WTC11 (cell line): Measurements from ENCODE around the gene GAP43. TPM values are rescaled to one million over a fixed set of nuclear protein-coding genes. Genes with fewer than 3 reads are reported as not detected.

Experiments
- ATAC-seq: fragments of 200-7000 bp; cut with Tn5 transposase; 2 replicates; pipeline ENCODE4 v1.10.0; 2021; ENCODE audit warnings: mild to moderate bottlenecking, moderate library complexity
- CTCF ChIA-PET: fragments of 300-600 bp; sonication (Branson Sonifier 250); formaldehyde crosslinking; loops from one replicate; lab custom pipeline; 2021; ENCODE audit warnings: antibody characterized with exemption; lab: Charles Lee
- POLR2A ChIA-PET: fragments of 350-600 bp; sonication (Branson Sonifier 250); formaldehyde crosslinking; loops from one replicate; lab custom pipeline; 2021; ENCODE audit warnings: antibody characterized with exemption; lab: Charles Lee
- DNase-seq: peaks from one replicate; pipeline ENCODE4 v3.0.0; 2021; ENCODE audit warnings: low spot score
- H3K27ac Mint-ChIP-seq: 2 replicates; pipeline ENCODE4 v1.8.0; 2021; ENCODE audit warnings: mixed read lengths
- H3K27me3 Mint-ChIP-seq: 2 replicates; pipeline ENCODE4 v1.8.0; 2021; ENCODE audit warnings: low read depth, mild to moderate bottlenecking, moderate library complexity, mixed read lengths
- H3K36me3 Mint-ChIP-seq: 2 replicates; pipeline ENCODE4 v1.8.0; 2021; ENCODE audit warnings: mixed read lengths
- H3K4me1 Mint-ChIP-seq: 2 replicates; pipeline ENCODE4 v1.8.0; 2022; ENCODE audit warnings: mixed read lengths
- H3K4me3 Mint-ChIP-seq: 2 replicates; pipeline ENCODE4 v1.8.0; 2021; ENCODE audit warnings: mild to moderate bottlenecking, moderate library complexity, mixed read lengths
- H3K9me3 Mint-ChIP-seq: 2 replicates; pipeline ENCODE4 v1.8.0; 2021; ENCODE audit warnings: mixed read lengths
- CREM ChIP-seq: sonication (generic); formaldehyde crosslinking; IDR thresholded peaks from 2 replicates; pipeline ENCODE4 v1.8.1; 2022; ENCODE audit warnings: mild to moderate bottlenecking, missing genetic modification reagents, moderate library complexity
- EMX1 ChIP-seq: fragments of 250-450 bp; sonication (Bioruptor Pico); IDR thresholded peaks from 2 replicates; pipeline ENCODE4 v1.8.0; 2021; ENCODE audit warnings: mild to moderate bottlenecking
- ETV6 ChIP-seq: sonication (generic); formaldehyde crosslinking; IDR thresholded peaks from 2 replicates; pipeline ENCODE4 v1.8.1; 2022; ENCODE audit warnings: mild to moderate bottlenecking, missing genetic modification reagents
- HMGA2 ChIP-seq: fragments of 250-450 bp; sonication (Bioruptor Pico); IDR thresholded peaks from 2 replicates; pipeline ENCODE4 v1.4.0; 2021; ENCODE audit warnings: mild to moderate bottlenecking, moderate library complexity
- JAZF1 ChIP-seq: fragments of 250-450 bp; sonication (Bioruptor Pico); IDR thresholded peaks from 2 replicates; pipeline ENCODE4 v1.9.0; 2021; ENCODE audit warnings: moderate library complexity, mild to moderate bottlenecking, inconsistent platforms
- MYBL2 ChIP-seq: sonication (generic); formaldehyde crosslinking; IDR thresholded peaks from 2 replicates; pipeline ENCODE4 v1.8.1; 2023; ENCODE audit warnings: mild to moderate bottlenecking, moderate library complexity, missing genetic modification reagents
- NFYB ChIP-seq: sonication (generic); formaldehyde crosslinking; conservative IDR thresholded peaks from 2 replicates; pipeline ENCODE4 v1.8.0; 2022; ENCODE audit warnings: low read depth, missing genetic modification reagents
- PRRX2 ChIP-seq: fragments of 250-450 bp; sonication (Bioruptor Pico); IDR thresholded peaks from 2 replicates; pipeline ENCODE4 v1.8.0; 2021; ENCODE audit warnings: mild to moderate bottlenecking
- RELA ChIP-seq: sonication (generic); formaldehyde crosslinking; IDR thresholded peaks from 2 replicates; pipeline ENCODE4 v1.8.1; 2022; ENCODE audit warnings: missing genetic modification reagents, mild to moderate bottlenecking, borderline replicate concordance
- RORB ChIP-seq: fragments of 250-450 bp; sonication (Bioruptor Pico); IDR thresholded peaks from 2 replicates; pipeline ENCODE4 v1.9.0; 2021; ENCODE audit warnings: mild to moderate bottlenecking
- SMAD4 ChIP-seq: sonication (generic); formaldehyde crosslinking; IDR thresholded peaks from 2 replicates; pipeline ENCODE4 v1.8.0; 2022; ENCODE audit warnings: mild to moderate bottlenecking, missing genetic modification reagents
- SOX15 ChIP-seq: fragments of 250-450 bp; sonication (Bioruptor Pico); IDR thresholded peaks from 2 replicates; pipeline ENCODE4 v1.9.0; 2021; ENCODE audit warnings: mild to moderate bottlenecking
- ZNF219 ChIP-seq: sonication (generic); formaldehyde crosslinking; IDR thresholded peaks from 2 replicates; pipeline ENCODE4 v1.8.0; 2023; ENCODE audit warnings: missing genetic modification reagents, mild to moderate bottlenecking, borderline replicate concordance
- ZNF396 ChIP-seq: fragments of 250-450 bp; sonication (Bioruptor Pico); IDR thresholded peaks from 2 replicates; pipeline ENCODE4 v1.8.0; 2021; ENCODE audit warnings: mild to moderate bottlenecking, moderate library complexity, borderline replicate concordance
- total RNA-seq: library from RNA; stranded (reverse); gene quantifications from 3 replicates; pipeline ENCODE4 v1.2.3, GENCODE V29; 2021
- TF ChIP-seq, protein P1 (sequence below): sonication (generic); formaldehyde crosslinking; IDR thresholded peaks from 2 replicates; pipeline ENCODE4 v1.8.0; 2023; ENCODE audit warnings: missing genetic modification reagents, mild to moderate bottlenecking, borderline replicate concordance
- TF ChIP-seq, protein P2 (sequence below): sonication (generic); formaldehyde crosslinking; IDR thresholded peaks from 2 replicates; pipeline ENCODE4 v1.8.1; 2023; ENCODE audit warnings: mild to moderate bottlenecking, missing genetic modification reagents, moderate library complexity
- TF ChIP-seq, protein P3 (sequence below): sonication (generic); formaldehyde crosslinking; IDR thresholded peaks from 2 replicates; pipeline ENCODE4 v1.8.1; 2023; ENCODE audit warnings: mild to moderate bottlenecking, moderate library complexity, missing genetic modification reagents
- TF ChIP-seq, protein P4 (sequence below): sonication (generic); formaldehyde crosslinking; IDR thresholded peaks from 2 replicates; pipeline ENCODE4 v1.8.0; 2023; ENCODE audit warnings: mild to moderate bottlenecking, missing genetic modification reagents
- TF ChIP-seq, protein P5 (sequence below): fragments of 250-450 bp; sonication (Bioruptor Pico); IDR thresholded peaks from 2 replicates; pipeline ENCODE4 v1.8.0; 2021; ENCODE audit warnings: mild to moderate bottlenecking
- TF ChIP-seq, protein P6 (sequence below): fragments of 250-450 bp; sonication (Bioruptor Pico); conservative IDR thresholded peaks from 2 replicates; pipeline ENCODE4 v1.9.0; 2021; ENCODE audit warnings: mild to moderate bottlenecking
- TF ChIP-seq, protein P7 (sequence below): sonication (generic); formaldehyde crosslinking; IDR thresholded peaks from 2 replicates; pipeline ENCODE4 v1.8.1; 2022; ENCODE audit warnings: missing genetic modification reagents, borderline replicate concordance

GAP43 gene
- total RNA-seq, 1 experiment from 2014 or later: 19.9 TPM

DNA sequence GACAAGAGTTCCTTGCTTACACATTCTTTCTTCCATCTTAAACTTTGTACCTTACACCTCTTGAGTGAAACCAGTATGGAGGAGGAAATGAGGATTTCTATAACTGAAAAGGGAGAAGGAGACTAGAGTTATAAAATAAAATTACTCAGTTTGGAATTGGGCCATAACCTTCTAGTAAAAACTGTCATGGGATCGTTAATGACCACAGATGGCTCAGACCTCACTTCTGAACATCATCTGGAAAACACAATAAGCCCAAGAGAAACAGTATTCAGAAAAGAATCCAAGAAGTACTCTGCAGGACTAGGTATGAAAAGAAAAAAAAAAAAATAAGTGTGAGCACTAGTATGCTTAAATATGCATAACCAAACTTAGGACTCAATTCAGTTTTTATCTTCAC lies 12.1 kb downstream of the GAP43 start:
- ChIA-PET POLR2A (no interaction called here), CTCF (no interaction called here)
- TF ChIP-seq, protein P1, sequence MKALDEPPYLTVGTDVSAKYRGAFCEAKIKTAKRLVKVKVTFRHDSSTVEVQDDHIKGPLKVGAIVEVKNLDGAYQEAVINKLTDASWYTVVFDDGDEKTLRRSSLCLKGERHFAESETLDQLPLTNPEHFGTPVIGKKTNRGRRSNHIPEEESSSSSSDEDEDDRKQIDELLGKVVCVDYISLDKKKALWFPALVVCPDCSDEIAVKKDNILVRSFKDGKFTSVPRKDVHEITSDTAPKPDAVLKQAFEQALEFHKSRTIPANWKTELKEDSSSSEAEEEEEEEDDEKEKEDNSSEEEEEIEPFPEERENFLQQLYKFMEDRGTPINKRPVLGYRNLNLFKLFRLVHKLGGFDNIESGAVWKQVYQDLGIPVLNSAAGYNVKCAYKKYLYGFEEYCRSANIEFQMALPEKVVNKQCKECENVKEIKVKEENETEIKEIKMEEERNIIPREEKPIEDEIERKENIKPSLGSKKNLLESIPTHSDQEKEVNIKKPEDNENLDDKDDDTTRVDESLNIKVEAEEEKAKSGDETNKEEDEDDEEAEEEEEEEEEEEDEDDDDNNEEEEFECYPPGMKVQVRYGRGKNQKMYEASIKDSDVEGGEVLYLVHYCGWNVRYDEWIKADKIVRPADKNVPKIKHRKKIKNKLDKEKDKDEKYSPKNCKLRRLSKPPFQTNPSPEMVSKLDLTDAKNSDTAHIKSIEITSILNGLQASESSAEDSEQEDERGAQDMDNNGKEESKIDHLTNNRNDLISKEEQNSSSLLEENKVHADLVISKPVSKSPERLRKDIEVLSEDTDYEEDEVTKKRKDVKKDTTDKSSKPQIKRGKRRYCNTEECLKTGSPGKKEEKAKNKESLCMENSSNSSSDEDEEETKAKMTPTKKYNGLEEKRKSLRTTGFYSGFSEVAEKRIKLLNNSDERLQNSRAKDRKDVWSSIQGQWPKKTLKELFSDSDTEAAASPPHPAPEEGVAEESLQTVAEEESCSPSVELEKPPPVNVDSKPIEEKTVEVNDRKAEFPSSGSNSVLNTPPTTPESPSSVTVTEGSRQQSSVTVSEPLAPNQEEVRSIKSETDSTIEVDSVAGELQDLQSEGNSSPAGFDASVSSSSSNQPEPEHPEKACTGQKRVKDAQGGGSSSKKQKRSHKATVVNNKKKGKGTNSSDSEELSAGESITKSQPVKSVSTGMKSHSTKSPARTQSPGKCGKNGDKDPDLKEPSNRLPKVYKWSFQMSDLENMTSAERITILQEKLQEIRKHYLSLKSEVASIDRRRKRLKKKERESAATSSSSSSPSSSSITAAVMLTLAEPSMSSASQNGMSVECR: no peak
- TF ChIP-seq ZNF396 (CRISPR knock-in tag) (no peak), EMX1 (CRISPR knock-in tag) (no peak), CREM (no peak)
- Mint-ChIP-seq H3K27me3 (no peaks in the 10 kb centered on the region), H3K4me1 (peaks cover 22% of the 10 kb centered on the region), H3K36me3 (no peaks in the 10 kb centered on the region), H3K9me3 (no peaks in the 10 kb centered on the region), H3K27ac (no peak overlapping the region), H3K4me3 (no peak overlapping the region)
- ATAC-seq: no peak
- DNase-seq: no peak

DNA sequence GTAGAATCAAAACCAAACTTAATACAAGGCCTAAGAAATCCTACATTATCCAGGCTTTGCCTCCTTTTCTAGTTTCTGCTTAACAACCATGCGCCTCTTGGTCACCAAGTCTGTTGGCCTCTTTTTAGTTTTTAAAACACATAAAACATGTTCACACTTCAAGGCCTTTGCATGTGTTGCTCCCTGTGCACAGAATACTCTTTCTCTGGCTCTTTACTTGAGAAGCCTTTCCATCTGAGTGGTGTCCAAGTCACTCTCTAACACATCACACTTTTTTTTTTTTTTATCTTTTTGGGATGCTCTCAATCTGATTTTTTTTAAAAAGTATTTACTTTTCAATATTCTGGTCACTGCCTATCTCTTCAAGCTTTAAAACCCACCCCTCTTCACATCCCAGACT lies 14.9 kb downstream of the GAP43 start:
- H3K9me3 Mint-ChIP-seq: no peaks in the 10 kb centered on the region
- H3K27me3 Mint-ChIP-seq: no peaks in the 10 kb centered on the region
- no peak overlapping the region for H3K27ac Mint-ChIP-seq
- peaks cover 19% of the 10 kb centered on the region for H3K4me1 Mint-ChIP-seq
- DNase-seq (no peak), ATAC-seq (no peak)
- no peak overlapping the region for H3K4me3 Mint-ChIP-seq
- H3K36me3 Mint-ChIP-seq: no peaks in the 10 kb centered on the region
- TF ChIP-seq ZNF219 (CRISPR knock-in tag) (no peak), SMAD4 (CRISPR knock-in tag) (no peak), RORB (CRISPR knock-in tag) (no peak), SOX15 (CRISPR knock-in tag) (no peak), MYBL2 (CRISPR knock-in tag) (no peak), RELA (CRISPR knock-in tag) (no peak), PRRX2 (CRISPR knock-in tag) (no peak), ETV6 (CRISPR knock-in tag) (no peak), CREM (no peak), NFYB (CRISPR knock-in tag) (no peak), HMGA2 (no peak), JAZF1 (CRISPR knock-in tag) (no peak)
- TF ChIP-seq, protein P2, sequence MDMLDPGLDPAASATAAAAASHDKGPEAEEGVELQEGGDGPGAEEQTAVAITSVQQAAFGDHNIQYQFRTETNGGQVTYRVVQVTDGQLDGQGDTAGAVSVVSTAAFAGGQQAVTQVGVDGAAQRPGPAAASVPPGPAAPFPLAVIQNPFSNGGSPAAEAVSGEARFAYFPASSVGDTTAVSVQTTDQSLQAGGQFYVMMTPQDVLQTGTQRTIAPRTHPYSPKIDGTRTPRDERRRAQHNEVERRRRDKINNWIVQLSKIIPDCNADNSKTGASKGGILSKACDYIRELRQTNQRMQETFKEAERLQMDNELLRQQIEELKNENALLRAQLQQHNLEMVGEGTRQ: no peak
- TF ChIP-seq, protein P3, sequence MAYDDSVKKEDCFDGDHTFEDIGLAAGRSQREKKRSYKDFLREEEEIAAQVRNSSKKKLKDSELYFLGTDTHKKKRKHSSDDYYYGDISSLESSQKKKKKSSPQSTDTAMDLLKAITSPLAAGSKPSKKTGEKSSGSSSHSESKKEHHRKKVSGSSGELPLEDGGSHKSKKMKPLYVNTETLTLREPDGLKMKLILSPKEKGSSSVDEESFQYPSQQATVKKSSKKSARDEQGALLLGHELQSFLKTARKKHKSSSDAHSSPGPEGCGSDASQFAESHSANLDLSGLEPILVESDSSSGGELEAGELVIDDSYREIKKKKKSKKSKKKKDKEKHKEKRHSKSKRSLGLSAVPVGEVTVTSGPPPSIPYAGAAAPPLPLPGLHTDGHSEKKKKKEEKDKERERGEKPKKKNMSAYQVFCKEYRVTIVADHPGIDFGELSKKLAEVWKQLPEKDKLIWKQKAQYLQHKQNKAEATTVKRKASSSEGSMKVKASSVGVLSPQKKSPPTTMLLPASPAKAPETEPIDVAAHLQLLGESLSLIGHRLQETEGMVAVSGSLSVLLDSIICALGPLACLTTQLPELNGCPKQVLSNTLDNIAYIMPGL (CRISPR knock-in tag): no peak
- TF ChIP-seq, protein P4, sequence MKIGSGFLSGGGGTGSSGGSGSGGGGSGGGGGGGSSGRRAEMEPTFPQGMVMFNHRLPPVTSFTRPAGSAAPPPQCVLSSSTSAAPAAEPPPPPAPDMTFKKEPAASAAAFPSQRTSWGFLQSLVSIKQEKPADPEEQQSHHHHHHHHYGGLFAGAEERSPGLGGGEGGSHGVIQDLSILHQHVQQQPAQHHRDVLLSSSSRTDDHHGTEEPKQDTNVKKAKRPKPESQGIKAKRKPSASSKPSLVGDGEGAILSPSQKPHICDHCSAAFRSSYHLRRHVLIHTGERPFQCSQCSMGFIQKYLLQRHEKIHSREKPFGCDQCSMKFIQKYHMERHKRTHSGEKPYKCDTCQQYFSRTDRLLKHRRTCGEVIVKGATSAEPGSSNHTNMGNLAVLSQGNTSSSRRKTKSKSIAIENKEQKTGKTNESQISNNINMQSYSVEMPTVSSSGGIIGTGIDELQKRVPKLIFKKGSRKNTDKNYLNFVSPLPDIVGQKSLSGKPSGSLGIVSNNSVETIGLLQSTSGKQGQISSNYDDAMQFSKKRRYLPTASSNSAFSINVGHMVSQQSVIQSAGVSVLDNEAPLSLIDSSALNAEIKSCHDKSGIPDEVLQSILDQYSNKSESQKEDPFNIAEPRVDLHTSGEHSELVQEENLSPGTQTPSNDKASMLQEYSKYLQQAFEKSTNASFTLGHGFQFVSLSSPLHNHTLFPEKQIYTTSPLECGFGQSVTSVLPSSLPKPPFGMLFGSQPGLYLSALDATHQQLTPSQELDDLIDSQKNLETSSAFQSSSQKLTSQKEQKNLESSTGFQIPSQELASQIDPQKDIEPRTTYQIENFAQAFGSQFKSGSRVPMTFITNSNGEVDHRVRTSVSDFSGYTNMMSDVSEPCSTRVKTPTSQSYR (CRISPR knock-in tag): no peak
- TF ChIP-seq, protein P5, sequence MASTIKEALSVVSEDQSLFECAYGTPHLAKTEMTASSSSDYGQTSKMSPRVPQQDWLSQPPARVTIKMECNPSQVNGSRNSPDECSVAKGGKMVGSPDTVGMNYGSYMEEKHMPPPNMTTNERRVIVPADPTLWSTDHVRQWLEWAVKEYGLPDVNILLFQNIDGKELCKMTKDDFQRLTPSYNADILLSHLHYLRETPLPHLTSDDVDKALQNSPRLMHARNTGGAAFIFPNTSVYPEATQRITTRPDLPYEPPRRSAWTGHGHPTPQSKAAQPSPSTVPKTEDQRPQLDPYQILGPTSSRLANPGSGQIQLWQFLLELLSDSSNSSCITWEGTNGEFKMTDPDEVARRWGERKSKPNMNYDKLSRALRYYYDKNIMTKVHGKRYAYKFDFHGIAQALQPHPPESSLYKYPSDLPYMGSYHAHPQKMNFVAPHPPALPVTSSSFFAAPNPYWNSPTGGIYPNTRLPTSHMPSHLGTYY (CRISPR knock-in tag): no peak
- TF ChIP-seq, protein P6, sequence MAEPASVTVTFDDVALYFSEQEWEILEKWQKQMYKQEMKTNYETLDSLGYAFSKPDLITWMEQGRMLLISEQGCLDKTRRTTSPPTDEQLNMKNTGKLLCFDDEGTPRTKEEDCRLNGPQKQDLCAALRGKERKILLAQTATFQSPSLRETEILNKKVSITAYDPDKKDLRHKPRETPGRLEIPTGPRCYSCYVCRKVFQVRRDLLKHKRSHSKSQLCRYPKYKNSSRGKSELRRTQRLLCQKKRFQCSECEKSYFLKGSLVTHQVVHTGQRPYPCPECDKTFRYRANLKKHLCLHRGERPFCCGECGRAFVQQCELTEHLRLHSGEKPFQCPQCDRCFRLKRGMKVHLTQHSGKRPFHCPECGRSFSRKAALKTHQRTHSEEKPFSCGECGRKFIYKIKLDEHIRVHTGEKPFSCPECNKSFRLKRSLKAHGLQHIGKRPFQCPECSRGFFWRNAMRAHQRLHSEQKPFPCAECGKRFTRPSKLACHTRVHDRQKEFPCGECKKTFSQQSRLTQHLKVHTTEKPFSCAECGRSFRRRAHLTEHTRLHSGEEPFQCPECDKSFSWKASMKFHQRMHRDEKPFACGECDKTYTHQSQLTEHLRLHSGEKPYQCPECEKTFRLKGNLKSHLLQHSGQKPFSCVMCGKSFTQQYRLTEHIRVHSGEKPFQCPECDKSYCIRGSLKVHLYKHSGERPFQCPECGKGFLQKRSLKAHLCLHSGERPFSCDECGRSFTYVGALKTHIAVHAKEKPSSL: no peak
- TF ChIP-seq, protein P7, sequence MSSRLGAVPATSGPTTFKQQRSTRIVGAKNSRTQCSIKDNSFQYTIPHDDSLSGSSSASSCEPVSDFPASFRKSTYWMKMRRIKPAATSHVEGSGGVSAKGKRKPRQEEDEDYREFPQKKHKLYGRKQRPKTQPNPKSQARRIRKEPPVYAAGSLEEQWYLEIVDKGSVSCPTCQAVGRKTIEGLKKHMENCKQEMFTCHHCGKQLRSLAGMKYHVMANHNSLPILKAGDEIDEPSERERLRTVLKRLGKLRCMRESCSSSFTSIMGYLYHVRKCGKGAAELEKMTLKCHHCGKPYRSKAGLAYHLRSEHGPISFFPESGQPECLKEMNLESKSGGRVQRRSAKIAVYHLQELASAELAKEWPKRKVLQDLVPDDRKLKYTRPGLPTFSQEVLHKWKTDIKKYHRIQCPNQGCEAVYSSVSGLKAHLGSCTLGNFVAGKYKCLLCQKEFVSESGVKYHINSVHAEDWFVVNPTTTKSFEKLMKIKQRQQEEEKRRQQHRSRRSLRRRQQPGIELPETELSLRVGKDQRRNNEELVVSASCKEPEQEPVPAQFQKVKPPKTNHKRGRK (CRISPR knock-in tag): no peak
- ChIA-PET CTCF (no interaction called here), POLR2A (no interaction called here)
